Motor neuron (in vitro differentiated cells): ENCODE data around the gene PCSK6. TPM values are rescaled to one million over a fixed set of nuclear protein-coding genes. Genes with fewer than 3 reads are reported as not detected.

Source experiments
- ATAC-seq, 8 experiments: fragments of 200-7000 bp; cut with Tn5 transposase; replicated peaks in 6 of 8; 2 replicates each; pipeline ENCODE4 v1.8.0; 2021; ENCODE audit warnings: mild to moderate bottlenecking in 8 of 8, moderate library complexity in 8 of 8
- H3K27ac ChIP-seq, 2 donors: fragments of 250-450 bp; sonication (Bioruptor Pico); 2 replicates each; pipeline ENCODE4 v1.9.0; 2021; ENCODE audit warnings: antibody characterized with exemption in 2 of 2, mild to moderate bottlenecking in 2 of 2, moderate library complexity in 1 of 2
- H3K4me1 ChIP-seq, 2 donors: fragments of 250-450 bp; sonication (Bioruptor Pico); replicated peaks in 1 of 2; 2 replicates each; pipeline ENCODE4 v1.6.1; 2021; ENCODE audit warnings: antibody characterized with exemption in 2 of 2, mild to moderate bottlenecking in 2 of 2, moderate library complexity in 1 of 2
- H3K4me3 ChIP-seq, 5 donors: fragments of 250-450 bp; sonication (Bioruptor Pico); 2 replicates each; pipeline ENCODE4 v1.9.0; 2021; ENCODE audit warnings: antibody characterized with exemption in 5 of 5, mild to moderate bottlenecking in 5 of 5, moderate library complexity in 4 of 5
- WGBS, 10 experiments: fragments of 450-650 bp; shearing (Covaris generic); methylation state at CpG; one replicate each; pipeline ENCODE4 v1.0.0; 2022; 5-methylcytosine and 5-hydroxymethylcytosine counted together
- in situ Hi-C, 9 experiments: fragments of 400-800 bp; cut with MboI; loops; one replicate each; pipeline ENCODE4 v1.15.0; 2021; ENCODE audit warnings: low sequenced_read_pairs in 9 of 9, low pct_unique_long_range_greater_than_20kb in 2 of 9; ENCODE audit not compliant: unreplicated experiment in 9 of 9
- total RNA-seq, 8 experiments: library from RNA; unstranded; fragments of 300-600 nt; gene quantifications; 2 replicates each; pipeline versions ENCODE4 v1.2.3 to v1.2.4, GENCODE V29; 2022

PCSK6 gene
- total RNA-seq, 8 experiments from 2014 or later, result 1.5 to 9.9 (median 3.7) TPM

DNA sequence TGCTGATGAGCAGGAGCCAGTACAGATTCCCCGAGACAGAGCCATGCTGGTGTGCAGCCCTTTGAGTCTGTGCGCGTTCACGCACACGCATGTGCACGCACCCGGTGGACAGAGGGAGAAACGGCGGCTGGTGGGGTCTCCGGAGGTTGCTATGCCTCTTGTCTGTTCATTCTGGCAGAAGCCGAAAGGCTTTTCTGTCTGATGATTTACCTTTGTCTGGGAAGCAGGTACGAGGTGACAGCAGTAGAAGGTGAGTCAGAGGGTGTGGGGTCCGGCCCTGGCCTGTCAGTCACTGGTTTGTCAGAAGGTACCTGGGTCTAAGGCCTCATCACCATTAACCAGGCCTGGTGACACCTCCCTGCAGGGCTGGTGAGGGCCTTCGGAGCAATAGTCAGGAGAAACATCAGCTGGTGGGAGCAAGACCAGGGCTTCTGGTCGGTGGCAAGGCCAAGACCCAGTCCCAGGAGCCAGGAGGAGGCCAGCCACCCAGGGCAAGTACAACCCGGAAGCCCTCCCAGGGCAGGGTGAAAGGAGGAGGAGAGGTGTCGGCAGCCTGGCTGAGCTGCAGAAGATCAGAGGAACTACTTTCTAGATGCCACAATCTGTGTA, 7.5 kb downstream of the PCSK6 start:
- 40 to 100% (median 95%) methylated on average over 1 to 15 of the region's 17 CpGs; no CpG with 5 or more reads in 1 of the 10 experiments for WGBS, 10 experiments
- Histone ChIP-seq H3K4me1 (peaks cover 11 to 14% of the 10 kb centered on the region in 2 donors), H3K4me3 (no peak overlapping the region), H3K27ac (no peak overlapping the region)
- ATAC-seq, result no peak
- in situ Hi-C loops, result loop anchor here in 1 of 9 experiments (25.0 kb wide), 1 partner anchor 170 kb away; no protein-coding TSS in a partner anchor

DNA sequence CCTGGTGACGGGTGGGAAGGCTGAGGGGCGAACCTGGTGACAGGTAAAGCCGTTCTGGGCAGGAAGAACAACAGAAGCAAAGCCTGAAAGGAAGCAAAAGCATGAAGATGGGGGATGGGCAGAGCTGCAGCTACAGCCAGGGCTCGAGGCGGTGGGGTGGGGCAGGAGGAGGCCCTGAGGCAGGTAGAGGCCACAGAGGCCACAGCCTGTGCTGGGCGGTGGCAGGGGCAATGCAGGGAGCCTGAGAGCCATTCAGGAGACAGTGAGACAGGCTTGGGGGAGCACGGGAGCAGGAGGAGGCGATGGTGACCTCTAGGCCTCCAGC, 8.2 kb downstream of the PCSK6 start:
- no peak for ATAC-seq
- Histone ChIP-seq H3K27ac (no peak overlapping the region), H3K4me3 (no peak overlapping the region), H3K4me1 (peaks cover 11 to 14% of the 10 kb centered on the region in 2 donors)
- no CpG with 5 or more reads among the region's 8 CpGs for WGBS, 10 experiments
- in situ Hi-C loops, result loop anchor here in 1 of 9 experiments (25.0 kb wide), 1 partner anchor 169 kb away; no protein-coding TSS in a partner anchor

DNA sequence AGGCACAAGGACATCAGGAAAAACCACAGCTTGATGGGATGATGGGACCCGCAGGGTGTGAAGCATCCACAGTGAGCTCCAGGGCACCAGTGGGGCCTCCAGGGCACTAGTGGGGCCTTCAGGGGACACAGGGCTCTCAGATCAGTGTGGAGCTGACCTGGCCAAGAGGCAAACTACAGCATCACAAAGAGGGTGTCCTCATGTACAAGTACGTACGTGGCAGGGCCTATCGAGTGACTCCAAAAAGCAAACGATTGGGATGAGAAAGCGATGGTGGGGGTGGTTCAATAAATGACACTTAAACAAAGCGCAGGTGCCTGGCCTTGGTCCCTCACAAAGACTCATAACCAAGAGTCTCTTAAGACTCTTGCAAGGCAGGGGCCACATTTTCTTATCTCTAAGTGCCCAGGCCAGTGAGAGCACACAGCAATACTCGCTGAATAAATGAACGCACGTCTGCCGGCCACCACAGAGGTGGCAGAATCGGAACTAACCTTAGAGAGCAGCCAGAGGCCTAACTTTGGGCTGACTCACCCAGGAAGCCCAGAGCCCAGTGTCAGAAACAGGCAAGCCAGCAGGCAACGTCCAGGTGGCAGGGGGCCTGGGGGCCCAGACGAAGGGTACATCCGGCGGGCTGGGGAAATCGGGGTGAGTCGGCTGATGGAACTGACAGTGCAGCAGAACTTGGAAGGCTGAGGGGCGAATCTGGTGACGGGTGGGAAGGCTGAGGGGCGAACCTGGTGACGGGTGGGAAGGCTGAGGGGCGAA, 8.7 kb downstream of the PCSK6 start:
- ATAC-seq, result no peak
- Histone ChIP-seq H3K27ac (no peak overlapping the region), H3K4me1 (peaks cover 11 to 14% of the 10 kb centered on the region in 2 donors), H3K4me3 (no peak overlapping the region)
- in situ Hi-C loops, result loop anchor here in 1 of 9 experiments (25.0 kb wide), 1 partner anchor 168 kb away; no protein-coding TSS in a partner anchor
- 88 to 96% (median 93%) methylated on average over 3 to 6 of the region's 23 CpGs; no CpG with 5 or more reads in 5 of the 10 experiments for WGBS, 10 experiments

DNA sequence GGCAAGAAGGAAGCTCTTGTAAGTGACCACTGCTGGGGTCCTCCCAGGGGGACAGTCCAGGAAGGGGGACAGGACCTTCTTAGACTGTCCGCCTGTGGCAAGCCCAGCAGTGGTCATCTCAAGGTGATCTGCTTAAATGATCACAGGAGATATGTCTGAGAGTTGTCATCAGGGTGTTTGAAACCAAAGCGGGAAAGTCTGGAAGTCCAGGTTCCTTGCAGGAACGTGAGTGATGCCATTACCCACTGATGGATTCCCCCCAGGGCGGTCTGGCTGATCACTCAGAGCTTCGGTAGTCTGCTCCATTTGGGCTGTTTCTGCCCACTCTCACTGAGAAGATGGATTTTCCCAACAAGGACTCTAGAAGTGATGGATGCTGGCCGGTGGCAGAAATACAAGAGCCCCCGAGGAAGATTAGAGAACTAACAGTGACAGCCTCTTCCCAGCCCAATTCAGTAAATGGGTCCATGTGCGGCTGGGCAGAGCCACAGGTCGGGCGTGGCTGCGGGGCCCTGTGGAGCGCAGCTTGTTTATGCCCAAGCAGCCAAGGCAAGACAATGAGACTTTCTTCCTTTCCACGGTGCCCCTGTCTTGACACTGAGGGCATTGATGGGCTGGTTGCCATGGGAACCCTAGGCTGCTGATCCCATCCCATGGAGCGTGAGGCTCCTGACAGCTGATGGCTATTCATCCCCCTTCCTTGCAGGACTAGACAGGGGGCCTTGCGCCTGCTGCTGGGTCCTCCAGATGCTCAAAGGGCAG, 9.5 kb downstream of the PCSK6 start:
- Histone ChIP-seq H3K4me1 (peaks cover 11 to 14% of the 10 kb centered on the region in 2 donors), H3K4me3 (no peak overlapping the region), H3K27ac (no peak overlapping the region)
- in situ Hi-C loops, result loop anchor here in 1 of 9 experiments (25.0 kb wide), 1 partner anchor 168 kb away; no protein-coding TSS in a partner anchor
- ATAC-seq, result peak in 5 of 8 experiments; percentile 78 to 96 (median 86)
- 55 to 96% (median 62%) methylated on average over 1 to 7 of the region's 15 CpGs; no CpG with 5 or more reads in 1 of the 10 experiments for WGBS, 10 experiments

DNA sequence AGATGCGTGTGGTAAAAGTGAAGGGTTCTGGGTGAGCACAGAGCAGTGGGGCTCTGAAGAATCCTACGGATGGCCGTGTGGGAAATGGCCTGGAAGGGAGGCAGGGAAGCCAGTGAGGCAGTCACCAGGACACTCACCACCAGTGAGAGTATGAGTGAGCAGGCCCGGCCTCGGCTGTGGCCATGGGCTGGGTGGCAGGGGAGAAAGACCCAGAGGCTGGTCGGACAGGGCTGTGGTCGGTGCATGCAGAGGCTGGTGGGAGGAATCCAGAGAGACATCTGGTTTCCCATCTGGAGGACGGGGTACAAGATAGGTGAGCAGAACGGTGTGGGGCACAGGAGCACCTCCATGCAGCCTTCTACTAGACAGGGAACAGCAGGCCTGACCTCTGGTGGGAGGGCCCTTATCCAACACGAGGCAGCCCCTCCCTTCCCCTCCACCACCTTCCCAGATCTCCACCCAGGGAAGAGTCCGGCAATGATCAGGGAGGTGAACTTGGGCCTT, 10.1 kb downstream of the PCSK6 start:
- Histone ChIP-seq H3K4me1 (peaks cover 11 to 14% of the 10 kb centered on the region in 2 donors), H3K4me3 (no peak overlapping the region), H3K27ac (no peak overlapping the region)
- in situ Hi-C loops, result loop anchor here in 1 of 9 experiments (25.0 kb wide), 1 partner anchor 167 kb away; no protein-coding TSS in a partner anchor
- 58 to 100% (median 89%) methylated on average over 1 to 5 of the region's 11 CpGs; no CpG with 5 or more reads in 3 of the 10 experiments for WGBS, 10 experiments
- ATAC-seq, result peak in 1 of 8 experiments; percentile 55

DNA sequence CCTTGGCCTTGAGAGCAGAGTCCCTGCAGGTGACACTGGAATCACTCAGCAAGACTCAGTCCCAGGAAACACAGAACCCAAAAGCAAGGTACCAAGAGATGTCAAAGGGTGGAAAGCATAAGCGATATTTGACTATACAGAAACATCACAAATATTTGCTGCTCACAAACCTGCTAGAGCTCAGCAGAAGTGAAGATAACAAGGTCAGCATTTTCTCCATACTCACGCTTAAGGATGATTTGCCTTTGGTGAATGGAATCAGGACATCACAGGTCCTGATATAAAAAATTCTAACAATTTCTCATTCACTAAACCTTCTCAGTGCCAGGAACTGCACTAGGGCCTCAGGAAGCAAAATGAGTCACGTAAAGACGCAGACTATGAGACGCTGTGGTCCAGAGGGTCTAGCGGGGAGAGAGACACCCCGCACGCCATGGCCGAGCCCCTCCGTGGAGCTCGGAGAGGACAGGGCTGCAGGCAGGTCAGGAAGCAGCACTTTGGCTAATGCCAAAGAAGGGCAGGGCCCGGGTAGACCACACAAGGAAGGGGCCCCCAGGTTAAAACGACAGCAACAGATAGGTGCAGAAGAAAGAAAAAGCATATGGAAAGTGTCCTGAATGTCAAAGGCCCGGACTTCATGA, 10.7 kb downstream of the PCSK6 start:
- H3K4me3 ChIP-seq, result no peak overlapping the region
- H3K27ac ChIP-seq, result no peak overlapping the region
- 60 to 100% (median 88%) methylated on average over 1 to 8 of the region's 14 CpGs; no CpG with 5 or more reads in 3 of the 10 experiments for whole genome bisulfite sequencing, 10 experiments
- no peak for ATAC-seq
- in situ Hi-C loops, result loop anchor here in 1 of 9 experiments (25.0 kb wide), 1 partner anchor 167 kb away; no protein-coding TSS in a partner anchor
- peaks cover 11 to 14% of the 10 kb centered on the region in 2 donors for H3K4me1 ChIP-seq

DNA sequence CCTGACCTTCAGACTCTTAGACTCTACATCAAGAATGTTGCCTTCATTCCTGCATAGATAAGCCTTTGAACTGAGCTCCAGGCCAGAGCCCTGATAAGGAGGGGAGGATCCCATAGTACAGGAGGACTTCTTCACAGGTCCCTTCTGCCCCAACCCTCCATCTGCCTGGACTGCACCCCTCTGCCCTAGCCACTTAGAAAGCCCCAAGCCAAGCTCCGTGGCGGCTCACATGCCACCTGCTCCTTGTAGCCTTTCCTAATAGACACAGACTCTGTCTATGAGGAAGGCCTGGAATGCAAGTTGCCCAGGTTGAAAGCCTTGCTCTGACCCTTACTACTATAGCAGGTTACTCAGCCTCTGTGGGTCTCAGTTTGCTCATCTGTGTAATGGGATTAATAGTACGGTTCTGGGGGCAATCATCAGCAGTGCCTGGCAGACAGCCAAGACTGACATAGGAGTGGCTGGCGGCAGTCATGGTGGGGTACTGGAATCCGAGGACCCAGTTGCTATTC, 11.6 kb downstream of the PCSK6 start:
- Histone ChIP-seq H3K4me1 (peaks cover 11 to 14% of the 10 kb centered on the region in 2 donors), H3K27ac (no peak overlapping the region), H3K4me3 (no peak overlapping the region)
- in situ Hi-C loops, result loop anchor here in 1 of 9 experiments (25.0 kb wide), 1 partner anchor 166 kb away; no protein-coding TSS in a partner anchor
- no peak for ATAC-seq
- 20 to 100% (median 86%) methylated on average over 1 of the region's 5 CpGs; no CpG with 5 or more reads in 4 of the 10 experiments for WGBS, 10 experiments

DNA sequence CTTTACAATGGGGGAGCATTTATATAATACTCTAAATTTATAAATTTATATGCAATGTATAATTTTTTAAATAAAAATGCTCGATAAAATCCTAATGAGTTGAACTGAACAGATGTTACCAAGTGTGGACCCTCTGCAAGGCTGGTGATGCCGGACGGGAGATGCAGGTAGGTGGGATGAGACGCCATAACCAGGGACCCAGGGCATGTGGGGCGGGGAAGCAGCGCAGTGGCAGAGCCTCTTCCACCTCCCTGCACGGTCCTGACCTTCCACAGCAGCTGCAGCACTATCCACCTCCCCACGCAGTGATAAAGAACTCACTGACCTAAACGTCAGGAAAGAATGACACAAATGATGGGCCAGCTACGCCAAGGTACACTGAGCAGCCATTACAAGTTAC, 12.8 kb downstream of the PCSK6 start:
- in situ Hi-C loops, result loop anchor here in 1 of 9 experiments (25.0 kb wide), 1 partner anchor 164 kb away; no protein-coding TSS in a partner anchor
- peaks cover 11 to 14% of the 10 kb centered on the region in 2 donors for H3K4me1 ChIP-seq
- 50 to 100% (median 76%) methylated on average over 1 to 9 of the region's 10 CpGs; no CpG with 5 or more reads in 1 of the 10 experiments for WGBS, 10 experiments
- no peak overlapping the region for H3K4me3 ChIP-seq
- no peak overlapping the region for H3K27ac ChIP-seq
- ATAC-seq, result no peak

DNA sequence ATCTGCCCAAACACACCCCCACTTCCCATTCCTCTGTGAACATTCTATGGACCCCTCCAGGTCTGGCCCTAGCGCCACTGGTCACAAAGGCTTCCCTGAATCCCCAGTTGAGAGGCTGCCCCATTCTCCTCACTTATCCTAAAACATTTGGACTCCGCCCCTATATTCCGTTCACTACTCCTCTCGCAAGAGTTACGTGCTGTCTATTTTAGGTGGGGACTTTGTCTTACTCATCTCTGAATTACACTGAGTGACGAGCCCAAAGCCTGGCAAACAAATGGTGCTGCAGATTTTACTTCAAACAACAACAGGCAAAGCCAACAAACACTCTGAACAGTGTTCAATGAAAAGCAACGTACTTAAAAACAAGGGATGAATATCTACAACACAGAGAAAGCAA, 14.5 kb downstream of the PCSK6 start:
- ATAC-seq, result peak in 1 of 8 experiments; percentile 17
- Histone ChIP-seq H3K27ac (no peak overlapping the region), H3K4me1 (peaks cover 3% of the 10 kb centered on the region in 2 donors), H3K4me3 (no peak overlapping the region)
- in situ Hi-C loops, result loop anchor here in 1 of 9 experiments (25.0 kb wide), 1 partner anchor 163 kb away; no protein-coding TSS in a partner anchor
- 20 to 92% (median 78%) methylated on average over 1 to 7 of the region's 7 CpGs for WGBS, 10 experiments

DNA sequence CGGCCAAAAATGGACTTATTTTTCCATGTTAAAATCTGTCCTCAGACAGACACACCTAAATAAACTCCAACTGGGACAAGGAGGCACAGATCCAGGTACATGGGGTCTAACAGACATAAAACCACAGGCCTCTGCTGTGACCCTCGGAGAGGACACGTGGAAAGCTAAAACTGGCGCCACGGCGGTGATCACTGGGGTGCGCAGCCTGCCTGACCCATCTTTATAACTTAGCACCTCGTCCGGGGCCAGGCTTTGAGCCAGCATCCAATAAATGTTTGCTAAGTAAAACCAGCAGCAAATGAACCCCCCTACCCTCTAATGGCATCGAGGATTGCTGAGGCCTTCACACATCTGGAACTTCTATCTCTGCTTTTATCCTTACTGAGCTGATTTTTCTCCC, 15.3 kb downstream of the PCSK6 start:
- H3K4me1 ChIP-seq, result no peaks in the 10 kb centered on the region
- no peak for ATAC-seq
- 17 to 100% (median 89%) methylated on average over 1 to 7 of the region's 10 CpGs; no CpG with 5 or more reads in 1 of the 10 experiments for WGBS, 10 experiments
- in situ Hi-C loops, result no loop called here
- H3K27ac ChIP-seq, result no peak overlapping the region
- no peak overlapping the region for H3K4me3 ChIP-seq

DNA sequence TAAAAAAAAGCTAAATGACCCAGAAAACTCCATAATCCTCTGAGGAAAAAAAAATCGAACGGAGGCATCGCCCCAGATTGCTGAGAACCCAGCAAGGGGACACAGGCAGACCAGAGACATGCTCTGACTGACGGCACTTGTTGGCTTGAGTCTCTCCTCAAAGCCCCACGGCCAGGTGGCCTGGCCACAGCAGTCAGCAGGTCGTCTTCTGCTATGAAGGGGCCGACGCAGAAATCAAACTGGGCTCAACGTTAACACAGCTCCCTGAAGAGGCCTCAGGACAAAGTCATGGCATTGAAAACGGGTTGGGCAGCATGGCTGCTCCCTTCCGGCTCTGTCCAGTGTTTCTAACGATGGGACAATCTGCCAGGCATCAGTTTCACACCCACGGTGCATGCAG, 17.5 kb downstream of the PCSK6 start:
- H3K27ac ChIP-seq, result no peak overlapping the region
- WGBS, 10 experiments, result 19 to 100% (median 77%) methylated on average over 1 to 11 of the region's 13 CpGs; no CpG with 5 or more reads in 2 of the 10 experiments
- ATAC-seq, result no peak
- H3K4me3 ChIP-seq, result no peak overlapping the region
- no peaks in the 10 kb centered on the region for H3K4me1 ChIP-seq
- in situ Hi-C loops, result no loop called here
